Body of pancreas (tissue), 4 donors: ENCODE measurements around the gene ABHD16A. TPM values are rescaled to one million over a fixed set of nuclear protein-coding genes. Genes with fewer than 3 reads are reported as not detected.
A peak's percentile ranks its signal among the peaks of the same experiment; 100 is the strongest.

ENCODE experiments used
- ATAC-seq: fragments of 150-250 bp; one replicate; pipeline ENCODE4 v1.9.1; 2016
- DNase-seq, 4 donors: peaks; one replicate each; pipeline ENCODE4 v3.0.0-alpha.2; 2019
- H3K27ac ChIP-seq, 4 donors: fragments of 200-600 bp; sonication (generic); 1 replicate in 3 of 4; 2 replicates in 1 of 4; pipeline versions ENCODE4 v1.5.1 to v1.6.1; 2016 to 2019; ENCODE audit warnings: mild to moderate bottlenecking in 1 of 4, mixed read lengths in 1 of 4, moderate library complexity in 1 of 4
- H3K27me3 ChIP-seq, 2 donors: fragments of 200-600 bp; sonication (generic); one replicate each; pipeline ENCODE4 v1.6.0; 2016; ENCODE audit warnings: mild to moderate bottlenecking in 1 of 2
- H3K36me3 ChIP-seq, 2 donors: fragments of 200-600 bp; sonication (generic); replicated peaks in 1 of 2; 2 replicates each; pipeline ENCODE4 v1.5.1; 2016; ENCODE audit warnings: low read depth in 2 of 2; ENCODE audit not compliant: insufficient read depth in 1 of 2
- H3K4me1 ChIP-seq: fragments of 200-600 bp; sonication (generic); one replicate; pipeline ENCODE4 v1.6.0; 2016
- H3K4me3 ChIP-seq, 2 donors: fragments of 200-600 bp; sonication (generic); 1 replicate in 1 of 2; 2 replicates in 1 of 2; pipeline ENCODE4 v1.5.1; 2016 to 2019
- H3K9me3 ChIP-seq, 3 donors: fragments of 200-600 bp; sonication (generic); 1 replicate in 2 of 3; 2 replicates in 1 of 3; pipeline ENCODE4 v1.5.1; 2016
- CTCF ChIP-seq, 7 experiments: fragments of 450-650 bp in 4 of 7; fragments of 200-600 bp in 3 of 7; sonication (generic) in 3 of 7; IDR thresholded peaks; one replicate each; pipeline ENCODE4 v1.5.1; 2016 to 2019; ENCODE audit warnings: antibody characterized with exemption in 7 of 7
- POLR2A ChIP-seq, 3 donors: fragments of 450-650 bp; IDR thresholded peaks; one replicate each; pipeline ENCODE4 v1.6.1; 2016; ENCODE audit warnings: antibody characterized with exemption in 3 of 3, mild to moderate bottlenecking in 2 of 3
- whole genome bisulfite sequencing, 2 donors: methylation state at CpG; one replicate each; pipeline ENCODE4 v1.1.5; 2017; 5-methylcytosine and 5-hydroxymethylcytosine counted together
- intact Hi-C: fragments of 100-400 bp; cut with DNase I; formaldehyde crosslinking; loops from one replicate; pipeline ENCODE4 v1.15.1; 2023
- total RNA-seq, 2 donors: library from RNA; depleted of rRNA; stranded (reverse); fragments of >200 nt; gene quantifications; one replicate each; pipeline ENCODE4 v1.1.0, GENCODE V29; 2016

The ABHD16A gene
- total RNA-seq, 2 donors from 2014 or later = 24.7 to 38.1 TPM

GRCh38 chr6:31739639-31740396 lies 36.7 kb upstream of the ABHD16A start, which contains the start of gene MSH5:
Gene MSH5, plus strand, starts transcription at chr6:31740005. Its CDS starts 462 bp downstream, at chr6:31740467.
- peak in 2 of 3 donors; percentile 58 to 67 for TF ChIP-seq POLR2A (IDR thresholded peaks at IDR 0.05)
- TF ChIP-seq CTCF (IDR thresholded peaks at IDR 0.05) = no peak
- Histone ChIP-seq H3K27me3 (no peaks in the 10 kb centered on the region), H3K27ac (peak within 1 kb of the TSS; percentile 35 to 91 (median 88)), H3K4me1 (peaks cover 45% of the 10 kb centered on the region), H3K9me3 (no peaks in the 10 kb centered on the region), H3K36me3 (no peaks in the 10 kb centered on the region), H3K4me3 (peak within 1 kb of the TSS; percentile 26 to 62)
- 0% methylated on average over 13 to 58 of the region's 58 CpGs for WGBS, 2 donors
- ATAC-seq = peak; percentile 94
- intact Hi-C loops = no loop called here
- DNase-seq = peak; percentile 98 to 99 (median 99)

GRCh38 chr6:31737991-31738979 lies 35.2 kb upstream of the ABHD16A start:
- Histone ChIP-seq H3K4me3 (no peak overlapping the region), H3K36me3 (peaks cover 0 to 2% of the 10 kb centered on the region in 2 donors), H3K27ac (peak overlapping the region; percentile 68 to 91 (median 88)), H3K4me1 (peaks cover 58% of the 10 kb centered on the region), H3K27me3 (no peaks in the 10 kb centered on the region), H3K9me3 (no peaks in the 10 kb centered on the region)
- 0 to 3% methylated on average over 6 of the region's 6 CpGs for WGBS, 2 donors
- peak; percentile 62 to 84 (median 82) for DNase-seq
- intact Hi-C loops = no loop called here
- ATAC-seq = peak; percentile 12
- TF ChIP-seq POLR2A (IDR thresholded peaks at IDR 0.05) (peak in 1 of 3 donors; percentile 43), CTCF (IDR thresholded peaks at IDR 0.05) (peak in 4 of 7 experiments; percentile 25 to 47 (median 44))

- Histone ChIP-seq H3K4me1 (peaks cover 58% of the 10 kb centered on the region), H3K27ac (peak overlapping the region; percentile 86 to 93 (median 90)), H3K4me3 (no peak overlapping the region), H3K27me3 (no peaks in the 10 kb centered on the region), H3K36me3 (peaks cover 4% of the 10 kb centered on the region in 2 donors), H3K9me3 (no peaks in the 10 kb centered on the region)
- ATAC-seq = no peak
- WGBS, 2 donors = 40 to 48% methylated on average over 6 to 7 of the region's 7 CpGs
- no peak for TF ChIP-seq POLR2A (IDR thresholded peaks at IDR 0.05)
- no peak for TF ChIP-seq CTCF (IDR thresholded peaks at IDR 0.05)
- peak in 1 of 4 donors; percentile 25 for DNase-seq
- intact Hi-C loops = no loop called here
Measured at GRCh38 chr6:31737315-31737990, 34.3 kb upstream of the ABHD16A start.

GRCh38 chr6:31736768-31737314 lies 33.7 kb upstream of the ABHD16A start:
- Histone ChIP-seq H3K27me3 (no peaks in the 10 kb centered on the region), H3K9me3 (no peaks in the 10 kb centered on the region), H3K4me1 (peaks cover 58% of the 10 kb centered on the region), H3K4me3 (peak overlapping the region in 1 of 2 donors; percentile 35), H3K27ac (peak overlapping the region; percentile 86 to 93 (median 90)), H3K36me3 (peaks cover 9% of the 10 kb centered on the region in 2 donors)
- 31 to 48% methylated on average over 8 to 10 of the region's 10 CpGs for WGBS, 2 donors
- DNase-seq (peak in 1 of 4 donors; percentile 18), ATAC-seq (no peak)
- TF ChIP-seq POLR2A (IDR thresholded peaks at IDR 0.05) (no peak), CTCF (IDR thresholded peaks at IDR 0.05) (no peak)
- intact Hi-C loops = no loop called here
